ENCODE results near the gene KRTAP5-5.

Gene KRTAP5-5

DNA sequence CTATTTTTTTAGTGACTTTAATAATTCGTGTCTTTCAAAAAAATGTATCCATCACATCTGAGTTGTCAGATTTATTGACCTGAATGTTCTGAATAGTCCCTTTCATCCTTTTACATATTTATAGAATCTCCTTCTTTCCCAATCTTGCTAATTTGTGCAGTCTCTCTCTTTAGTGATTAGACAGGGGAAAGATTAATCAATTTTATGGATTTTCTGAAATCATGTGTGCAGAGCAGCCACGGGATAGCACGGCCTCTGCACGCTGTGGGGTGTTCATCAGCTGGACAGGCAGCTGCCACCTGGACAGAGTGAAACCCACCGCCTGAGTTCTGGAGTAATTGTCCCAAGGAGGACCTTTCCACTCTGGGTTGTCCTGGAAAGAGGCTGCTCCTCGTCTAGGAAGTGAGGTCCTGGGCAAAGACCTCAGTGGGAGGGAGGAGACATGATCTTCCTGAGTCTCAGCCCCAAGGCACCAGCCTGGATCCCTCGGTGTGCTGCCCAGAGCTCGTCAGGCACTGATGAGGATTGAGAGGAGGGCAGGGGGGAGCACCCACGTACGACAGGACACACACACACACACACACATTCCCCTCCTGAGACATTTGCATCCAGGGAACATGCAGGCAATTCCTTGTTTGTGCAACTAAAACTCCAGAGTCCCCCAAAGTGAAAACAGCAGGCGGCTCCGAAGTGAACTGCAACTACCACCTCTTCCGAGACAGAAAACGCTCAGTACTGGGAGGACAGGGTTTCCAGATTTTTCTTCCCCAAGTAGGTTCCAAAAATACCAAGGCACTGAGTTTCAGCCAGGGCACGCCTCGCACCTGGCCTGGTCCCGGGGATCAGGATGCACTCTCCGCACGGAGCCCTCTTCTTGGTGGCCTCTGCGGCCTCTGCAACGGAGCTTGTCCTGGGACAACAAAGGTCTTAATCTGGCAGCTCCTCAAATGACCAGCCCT is 44.9 kb downstream of the KRTAP5-5 start:
- no peak for DNase-seq

DNA sequence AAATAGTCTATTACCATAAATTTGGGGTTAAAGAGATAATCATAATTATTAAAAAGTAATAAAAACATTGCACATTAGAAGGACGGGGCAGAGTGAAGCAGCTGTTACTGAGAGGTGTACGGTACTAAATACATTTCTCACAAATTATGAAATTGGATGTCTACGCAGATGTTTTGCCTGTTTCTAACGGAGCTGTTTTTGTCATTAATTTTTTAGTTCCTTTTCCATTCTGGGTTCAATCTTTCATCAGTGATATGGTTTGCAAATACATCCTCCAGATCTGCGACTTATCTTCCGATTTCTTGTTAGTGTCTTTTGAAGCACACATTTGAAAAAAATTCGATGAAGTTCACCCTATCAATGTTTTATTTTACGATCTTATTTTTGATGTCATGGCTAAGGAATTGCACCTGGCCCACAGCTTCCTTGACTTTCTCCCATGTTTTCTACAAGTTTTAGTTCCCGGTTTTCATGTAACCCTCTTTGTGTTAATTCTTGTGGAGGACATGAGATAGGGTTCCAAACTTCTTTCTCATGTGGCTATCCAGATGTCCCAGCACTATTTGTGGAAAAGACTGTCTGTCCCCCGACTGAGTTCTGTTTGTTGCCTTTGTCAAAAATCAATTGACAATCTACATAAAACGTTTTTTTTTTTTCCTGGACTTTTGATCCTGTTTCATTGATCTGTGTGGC is 46.1 kb downstream of the KRTAP5-5 start:
- DNase-seq, result no peak

DNA sequence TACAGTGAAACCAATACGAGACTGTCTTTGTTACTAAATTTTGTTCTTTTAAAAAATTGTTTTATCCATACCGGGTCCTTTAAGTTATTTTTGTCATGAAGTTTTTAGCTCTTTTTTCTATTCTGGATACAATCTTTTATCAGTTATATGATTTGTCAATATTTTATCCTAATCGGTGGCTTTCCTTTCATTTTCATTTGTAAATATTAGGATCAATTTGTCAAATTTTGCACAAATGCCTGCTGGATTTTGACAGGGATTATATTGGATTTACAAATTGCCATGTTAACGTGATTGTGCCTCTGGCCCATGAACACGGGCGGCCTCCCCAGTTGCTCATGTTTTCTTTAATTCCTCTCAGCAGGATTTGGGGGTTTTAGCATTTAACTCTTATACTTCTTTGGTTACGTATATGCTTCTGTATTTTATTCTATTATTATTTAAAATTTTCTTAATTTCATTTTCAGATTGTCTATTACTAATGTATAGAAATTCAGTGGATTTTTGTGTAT is 46.7 kb downstream of the KRTAP5-5 start:
- no peak for DNase-seq

DNA sequence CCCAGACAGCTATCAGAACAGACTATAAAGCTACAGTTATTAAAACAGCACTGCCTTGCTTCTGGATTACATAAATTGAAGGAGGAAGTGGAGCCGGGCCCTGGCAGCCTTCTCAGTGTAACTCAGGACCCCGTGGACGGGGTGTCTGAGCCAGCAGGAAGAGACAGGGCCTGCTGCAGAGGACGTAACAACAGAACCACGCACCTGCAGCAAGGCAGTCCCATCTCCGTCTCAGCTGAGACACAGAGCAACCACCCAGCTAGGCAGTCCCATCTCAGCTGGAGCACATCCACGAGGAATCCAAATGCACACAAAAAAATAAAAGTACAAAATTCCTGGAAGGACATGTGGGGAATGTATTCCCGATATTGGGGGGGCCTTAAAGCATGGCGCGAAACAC is 50.3 kb downstream of the KRTAP5-5 start:
- no peak for DNase-seq

All from nucleus accumbens (tissue), 56 donors.